Frontal cortex (tissue), 1 donor: ENCODE data around the gene SWT1. TPM values are rescaled to one million over a fixed set of nuclear protein-coding genes. Genes with fewer than 3 reads are reported as not detected.

ENCODE experiments used
- small RNA-seq: library from RNA; depleted of rRNA; stranded (forward); fragments of <200 nt; gene quantifications from one replicate; pipeline ENCODE3, GENCODE V24; 2014
- total RNA-seq: library from RNA; depleted of rRNA; stranded (reverse); fragments of >200 nt; gene quantifications from one replicate; pipeline ENCODE4 v1.2.3, GENCODE V29; 2014

Gene SWT1
- total RNA-seq, 1 donor from 2014 or later, result 59.5 TPM

Small RNAs within 50 kb of the gene (small RNA-seq; reads per million reads assigned to genes)
- gene RF00019, result not detected

Other genes with a start within 250 kb of the SWT1 start
- 2.4 TPM for gene NIBAN1, start 182.7 kb upstream of the SWT1 start, total RNA-seq
- gene RNF2, start 111.6 kb upstream of the SWT1 start, total RNA-seq, result 142 TPM
- gene TRMT1L, start 214 bp upstream of the SWT1 start, total RNA-seq, result 23.6 TPM
- 182 TPM for gene IVNS1ABP, start 160.1 kb downstream of the SWT1 start, total RNA-seq